WI38 (cell line): Measurements from ENCODE around the gene TEX264.

Experiments
- H3K4me3 ChIP-seq: 2 replicates; pipeline ENCODE4 v1.5.1; 2011; ENCODE audit warnings: low read depth, mild to moderate bottlenecking, control low read depth, low read length
- CTCF ChIP-seq: IDR thresholded peaks from 2 replicates; pipeline ENCODE4 v1.5.1; 2012; ENCODE audit warnings: low read depth, mild to moderate bottlenecking, control low read depth, low read length

TEX264 gene

GRCh38 chr3:51705276-51706020 is 34.4 kb downstream of the TEX264 start:
- no peak overlapping the region for H3K4me3 ChIP-seq
- TF ChIP-seq CTCF: no peak

GRCh38 chr3:51706021-51706485 is 35.0 kb downstream of the TEX264 start:
- TF ChIP-seq CTCF: no peak
- no peak overlapping the region for H3K4me3 ChIP-seq

- TF ChIP-seq CTCF: no peak
- peak within 1 kb of the TSS; percentile 32 for H3K4me3 ChIP-seq
These were observed 36.0 kb downstream of the TEX264 start, which contains the start of gene GRM2 for GRCh38 chr3:51706788-51707731. TSS of gene GRM2 (plus strand) at chr3:51707068. CDS start at chr3:51708984, 1,916 bp downstream.

- no peak overlapping the region for H3K4me3 ChIP-seq
- TF ChIP-seq CTCF: no peak
These were observed 37.3 kb downstream of the TEX264 start for GRCh38 chr3:51708216-51708845.

GRCh38 chr3:51709004-51709420 is 38.0 kb downstream of the TEX264 start:
- no peak for TF ChIP-seq CTCF
- no peak overlapping the region for H3K4me3 ChIP-seq

GRCh38 chr3:51709675-51710074 is 38.6 kb downstream of the TEX264 start:
- no peak for TF ChIP-seq CTCF
- no peak overlapping the region for H3K4me3 ChIP-seq
